Progenitor cell of endocrine pancreas (in vitro differentiated cells): ENCODE measurements around the gene IARS1. TPM values are rescaled to one million over a fixed set of nuclear protein-coding genes. Genes with fewer than 3 reads are reported as not detected.

Experiments
- DNase-seq: peaks from one replicate; pipeline ENCODE4 v3.0.0; 2021; ENCODE audit warnings: low spot score; ENCODE audit not compliant: unreplicated experiment
- H3K27ac Mint-ChIP-seq: 2 replicates; pipeline ENCODE4 v1.8.0; 2021; ENCODE audit warnings: mild to moderate bottlenecking, moderate library complexity, mixed read lengths
- H3K27me3 Mint-ChIP-seq: 2 replicates; pipeline ENCODE4 v1.8.0; 2021; ENCODE audit warnings: mixed read lengths
- H3K36me3 Mint-ChIP-seq: 2 replicates; pipeline ENCODE4 v1.8.0; 2022; ENCODE audit warnings: mixed read lengths; ENCODE audit not compliant: insufficient read depth
- H3K4me1 Mint-ChIP-seq: 2 replicates; pipeline ENCODE4 v1.8.0; 2021; ENCODE audit warnings: low read depth, mixed read lengths
- H3K4me3 Mint-ChIP-seq: 2 replicates; pipeline ENCODE4 v1.8.0; 2021; ENCODE audit warnings: low read depth, mild to moderate bottlenecking, moderate library complexity, mixed read lengths
- H3K9me3 Mint-ChIP-seq: 2 replicates; pipeline ENCODE4 v1.8.0; 2021; ENCODE audit warnings: low read depth, mixed read lengths
- total RNA-seq: library from RNA; stranded (reverse); gene quantifications from 2 replicates; pipeline ENCODE4 v1.2.1, GENCODE V29; 2021
- TF ChIP-seq, protein P1 (sequence below): fragments of 200-600 bp; sonication (generic); IDR thresholded peaks from one replicate; pipeline ENCODE4 v1.5.0; 2021; ENCODE audit warnings: antibody characterized with exemption, mild to moderate bottlenecking; ENCODE audit not compliant: unreplicated experiment

IARS1 gene
- total RNA-seq, 1 donor from 2014 or later = 170 TPM

DNA sequence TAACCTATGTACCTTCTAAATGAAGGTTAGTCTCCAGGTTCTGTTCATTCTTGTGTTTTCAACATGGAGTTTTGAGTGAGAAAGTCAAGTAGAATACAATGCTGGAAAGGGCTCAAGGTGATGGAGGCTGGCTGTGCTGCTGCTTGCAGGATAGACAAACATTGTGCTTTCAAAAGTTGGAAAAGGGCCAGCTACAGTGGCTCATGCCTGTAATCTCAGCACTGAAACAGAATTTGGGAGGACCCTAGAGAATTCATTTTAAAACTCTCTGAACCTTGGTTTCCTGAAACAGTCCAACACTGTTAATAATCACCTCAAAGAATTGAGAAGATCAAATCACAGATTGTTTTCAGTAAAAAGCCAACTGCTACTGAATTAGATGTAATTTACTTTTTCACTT lies 15.4 kb upstream of the IARS1 start:
- Mint-ChIP-seq H3K4me3 (no peak overlapping the region), H3K27me3 (no peaks in the 10 kb centered on the region), H3K9me3 (no peaks in the 10 kb centered on the region), H3K36me3 (peaks cover 25% of the 10 kb centered on the region), H3K27ac (no peak overlapping the region), H3K4me1 (peaks cover 5% of the 10 kb centered on the region)
- TF ChIP-seq, protein P1, sequence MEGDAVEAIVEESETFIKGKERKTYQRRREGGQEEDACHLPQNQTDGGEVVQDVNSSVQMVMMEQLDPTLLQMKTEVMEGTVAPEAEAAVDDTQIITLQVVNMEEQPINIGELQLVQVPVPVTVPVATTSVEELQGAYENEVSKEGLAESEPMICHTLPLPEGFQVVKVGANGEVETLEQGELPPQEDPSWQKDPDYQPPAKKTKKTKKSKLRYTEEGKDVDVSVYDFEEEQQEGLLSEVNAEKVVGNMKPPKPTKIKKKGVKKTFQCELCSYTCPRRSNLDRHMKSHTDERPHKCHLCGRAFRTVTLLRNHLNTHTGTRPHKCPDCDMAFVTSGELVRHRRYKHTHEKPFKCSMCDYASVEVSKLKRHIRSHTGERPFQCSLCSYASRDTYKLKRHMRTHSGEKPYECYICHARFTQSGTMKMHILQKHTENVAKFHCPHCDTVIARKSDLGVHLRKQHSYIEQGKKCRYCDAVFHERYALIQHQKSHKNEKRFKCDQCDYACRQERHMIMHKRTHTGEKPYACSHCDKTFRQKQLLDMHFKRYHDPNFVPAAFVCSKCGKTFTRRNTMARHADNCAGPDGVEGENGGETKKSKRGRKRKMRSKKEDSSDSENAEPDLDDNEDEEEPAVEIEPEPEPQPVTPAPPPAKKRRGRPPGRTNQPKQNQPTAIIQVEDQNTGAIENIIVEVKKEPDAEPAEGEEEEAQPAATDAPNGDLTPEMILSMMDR = no peak
- DNase-seq = no peak

DNA sequence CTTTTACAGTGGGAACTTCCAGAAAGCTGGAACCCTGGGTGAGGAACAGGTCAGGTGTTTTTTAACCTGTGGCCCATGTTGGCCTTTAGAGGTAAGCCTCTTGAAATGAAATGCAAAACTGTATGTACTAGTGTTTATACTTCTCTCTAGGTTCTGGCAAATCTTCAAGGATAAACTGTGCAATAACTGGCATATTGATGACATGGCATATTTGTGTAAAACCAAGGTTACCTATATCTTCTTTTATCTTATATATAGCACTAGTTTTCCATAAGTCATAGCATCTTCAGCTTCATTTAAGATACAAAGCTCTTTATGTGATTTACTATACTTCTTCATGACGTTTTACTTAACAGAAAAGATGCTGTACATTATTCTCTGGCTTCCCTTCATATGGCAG lies 7.4 kb upstream of the IARS1 start:
- Mint-ChIP-seq H3K27ac (no peak overlapping the region), H3K27me3 (no peaks in the 10 kb centered on the region), H3K4me1 (peaks cover 2% of the 10 kb centered on the region), H3K36me3 (peaks cover 16% of the 10 kb centered on the region), H3K4me3 (no peak overlapping the region), H3K9me3 (no peaks in the 10 kb centered on the region)
- no peak for DNase-seq
- TF ChIP-seq, protein P1 = no peak

DNA sequence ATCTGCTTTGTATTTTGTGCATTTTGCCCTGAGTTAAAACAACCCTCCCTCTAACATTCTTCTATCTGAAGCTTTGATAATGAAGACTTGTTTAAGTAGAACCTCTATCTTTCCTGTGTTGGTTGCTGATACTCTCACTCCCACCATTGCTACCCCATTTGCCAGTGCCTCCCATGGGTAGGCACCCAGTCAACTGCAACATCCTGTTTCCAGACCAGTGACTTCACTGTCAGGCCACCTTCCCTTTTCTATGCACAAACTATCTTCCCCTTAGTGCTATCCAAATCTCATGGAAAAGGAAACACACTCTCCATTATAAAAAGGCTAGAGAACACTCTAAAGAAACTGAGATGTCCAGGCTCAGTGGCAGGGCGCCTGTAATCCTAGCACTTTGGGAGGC lies 5.6 kb upstream of the IARS1 start:
- DNase-seq = no peak
- no peaks in the 10 kb centered on the region for H3K27me3 Mint-ChIP-seq
- no peak overlapping the region for H3K27ac Mint-ChIP-seq
- peaks cover 10% of the 10 kb centered on the region for H3K36me3 Mint-ChIP-seq
- H3K4me1 Mint-ChIP-seq = peaks cover 17% of the 10 kb centered on the region
- no peaks in the 10 kb centered on the region for H3K9me3 Mint-ChIP-seq
- no peak overlapping the region for H3K4me3 Mint-ChIP-seq
- TF ChIP-seq, protein P1 = no peak

DNA sequence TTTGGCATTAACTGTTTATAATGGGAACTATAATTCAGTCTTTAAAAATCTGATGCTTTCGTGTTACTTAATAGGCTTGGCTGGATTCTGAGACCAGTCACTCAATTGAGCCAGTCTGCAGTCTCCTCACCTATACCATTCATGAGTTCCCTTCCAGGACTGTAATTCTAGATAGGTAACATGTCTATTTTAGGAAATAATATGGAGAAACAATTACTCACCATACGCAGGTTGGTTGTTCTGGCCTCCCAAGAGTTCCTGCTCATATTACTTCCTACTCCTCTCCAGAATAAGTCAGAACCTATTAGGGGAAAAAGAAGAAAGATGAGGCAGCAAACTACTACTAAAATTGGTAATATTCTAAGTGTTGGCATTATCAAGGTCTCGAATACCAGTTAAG lies 4.5 kb upstream of the IARS1 start:
- peaks cover 23% of the 10 kb centered on the region for H3K4me1 Mint-ChIP-seq
- TF ChIP-seq, protein P1 = no peak
- DNase-seq = no peak
- no peaks in the 10 kb centered on the region for H3K9me3 Mint-ChIP-seq
- H3K36me3 Mint-ChIP-seq = peaks cover 9% of the 10 kb centered on the region
- H3K4me3 Mint-ChIP-seq = no peak overlapping the region
- no peak overlapping the region for H3K27ac Mint-ChIP-seq
- no peaks in the 10 kb centered on the region for H3K27me3 Mint-ChIP-seq

DNA sequence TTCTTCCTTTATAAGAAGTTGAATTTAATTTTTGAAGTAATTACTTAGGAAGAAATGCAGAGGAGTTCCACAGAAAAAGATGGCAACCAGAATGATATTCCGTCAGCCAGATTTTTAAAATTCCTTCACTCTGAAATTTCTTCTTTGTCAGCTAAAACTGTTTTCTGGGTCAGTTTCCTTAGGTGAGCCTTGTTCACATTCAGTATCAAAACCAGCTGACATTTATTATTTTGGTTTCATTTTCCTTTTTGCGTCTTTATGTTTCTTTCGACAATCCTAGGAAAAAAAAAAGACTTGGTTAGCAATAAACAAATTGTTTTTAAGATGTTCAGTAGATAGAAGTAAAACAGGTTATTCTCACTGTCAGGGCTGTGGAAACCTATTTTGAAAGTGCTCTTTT lies 4.1 kb upstream of the IARS1 start:
- Mint-ChIP-seq H3K36me3 (peaks cover 4% of the 10 kb centered on the region), H3K4me1 (peaks cover 26% of the 10 kb centered on the region), H3K27ac (no peak overlapping the region), H3K9me3 (no peaks in the 10 kb centered on the region), H3K27me3 (no peaks in the 10 kb centered on the region), H3K4me3 (no peak overlapping the region)
- TF ChIP-seq, protein P1 = no peak
- no peak for DNase-seq
